Ascending aorta (tissue), 2 donors: ENCODE data around the gene TM4SF1. TPM values are rescaled to one million over a fixed set of nuclear protein-coding genes. Genes with fewer than 3 reads are reported as not detected.
A peak's percentile ranks its signal among the peaks of the same experiment; 100 is the strongest.
"Not testable (repeated sequence)": the region's sequence is repeated elsewhere in the genome, so short reads cannot be mapped to it uniquely, and the experiment has no call there.

Source experiments
- DNase-seq, 2 donors: peaks; one replicate each; pipeline ENCODE4 v3.0.0-alpha.2; 2019; ENCODE audit warnings: low spot score in 2 of 2
- H3K27ac ChIP-seq, 2 donors: fragments of 200-600 bp; sonication (generic); one replicate each; pipeline ENCODE4 v1.5.1; 2016 to 2017; ENCODE audit warnings: mild to moderate bottlenecking in 1 of 2
- H3K27me3 ChIP-seq: fragments of 200-600 bp; sonication (generic); one replicate; pipeline ENCODE4 v1.5.1; 2017
- H3K36me3 ChIP-seq, 2 donors: fragments of 200-600 bp; sonication (generic); one replicate each; pipeline ENCODE4 v1.5.1; 2016
- H3K4me1 ChIP-seq, 2 donors: fragments of 200-600 bp; sonication (generic); one replicate each; pipeline ENCODE4 v1.5.1; 2016 to 2017; ENCODE audit warnings: mild to moderate bottlenecking in 1 of 2
- H3K4me3 ChIP-seq, 2 donors: fragments of 200-600 bp; sonication (generic); one replicate each; pipeline ENCODE4 v1.5.1; 2016 to 2017; ENCODE audit warnings: mild to moderate bottlenecking in 1 of 2
- H3K9me3 ChIP-seq, 2 donors: fragments of 200-600 bp; sonication (generic); one replicate each; pipeline ENCODE4 v1.5.1; 2016
- intact Hi-C: fragments of 100-400 bp; cut with DNase I; formaldehyde crosslinking; loops from one replicate; pipeline ENCODE4 v1.15.1; 2023
- total RNA-seq: library from RNA; depleted of rRNA; stranded (reverse); fragments of >200 nt; gene quantifications from one replicate; pipeline ENCODE4 v1.1.0, GENCODE V29; 2016
- TF ChIP-seq, protein P1 (sequence below), 3 experiments: fragments of 200-600 bp in 2 of 3; fragments of 450-650 bp in 1 of 3; sonication (generic) in 2 of 3; IDR thresholded peaks; one replicate each; pipeline ENCODE4 v1.5.1; 2016 to 2019; ENCODE audit warnings: antibody characterized with exemption in 3 of 3, mild to moderate bottlenecking in 1 of 3, moderate library complexity in 1 of 3

TM4SF1 gene
- total RNA-seq, 1 donor from 2014 or later: 487 TPM

DNA sequence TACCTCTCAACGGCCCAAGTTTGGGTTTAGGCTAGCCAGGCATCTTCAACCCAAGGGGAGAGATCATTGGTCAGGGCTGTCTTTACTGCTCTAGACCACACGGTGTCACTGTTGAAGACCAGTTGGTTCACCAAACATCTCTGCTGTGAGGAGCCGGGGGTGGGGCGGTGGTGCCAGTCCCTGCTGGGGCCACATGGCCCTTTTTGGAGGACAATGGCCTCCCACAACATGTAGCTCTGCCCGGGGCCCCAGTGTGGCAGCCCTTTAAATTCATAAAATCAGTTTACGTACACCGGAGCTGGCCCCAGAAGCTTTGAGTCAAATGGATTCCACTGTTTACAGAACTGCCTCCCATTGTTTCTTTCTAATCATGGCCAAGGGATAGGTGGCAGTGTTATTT is 24.9 kb downstream of the TM4SF1 start:
- TF ChIP-seq, protein P1, sequence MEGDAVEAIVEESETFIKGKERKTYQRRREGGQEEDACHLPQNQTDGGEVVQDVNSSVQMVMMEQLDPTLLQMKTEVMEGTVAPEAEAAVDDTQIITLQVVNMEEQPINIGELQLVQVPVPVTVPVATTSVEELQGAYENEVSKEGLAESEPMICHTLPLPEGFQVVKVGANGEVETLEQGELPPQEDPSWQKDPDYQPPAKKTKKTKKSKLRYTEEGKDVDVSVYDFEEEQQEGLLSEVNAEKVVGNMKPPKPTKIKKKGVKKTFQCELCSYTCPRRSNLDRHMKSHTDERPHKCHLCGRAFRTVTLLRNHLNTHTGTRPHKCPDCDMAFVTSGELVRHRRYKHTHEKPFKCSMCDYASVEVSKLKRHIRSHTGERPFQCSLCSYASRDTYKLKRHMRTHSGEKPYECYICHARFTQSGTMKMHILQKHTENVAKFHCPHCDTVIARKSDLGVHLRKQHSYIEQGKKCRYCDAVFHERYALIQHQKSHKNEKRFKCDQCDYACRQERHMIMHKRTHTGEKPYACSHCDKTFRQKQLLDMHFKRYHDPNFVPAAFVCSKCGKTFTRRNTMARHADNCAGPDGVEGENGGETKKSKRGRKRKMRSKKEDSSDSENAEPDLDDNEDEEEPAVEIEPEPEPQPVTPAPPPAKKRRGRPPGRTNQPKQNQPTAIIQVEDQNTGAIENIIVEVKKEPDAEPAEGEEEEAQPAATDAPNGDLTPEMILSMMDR (IDR thresholded peaks at IDR 0.05): peak; percentile 63 to 76 (median 66)
- H3K4me1 ChIP-seq: peaks cover 0 to 3% of the 10 kb centered on the region in 2 donors
- H3K36me3 ChIP-seq: no peaks in the 10 kb centered on the region
- intact Hi-C loops: loop anchor here (2.0 to 5.0 kb wide), 2 partner anchors 40 to 128 kb away; no protein-coding TSS in a partner anchor
- no peak overlapping the region for H3K27ac ChIP-seq
- no peak for DNase-seq
- H3K27me3 ChIP-seq: no peaks in the 10 kb centered on the region
- no peak overlapping the region for H3K4me3 ChIP-seq
- no peaks in the 10 kb centered on the region for H3K9me3 ChIP-seq

DNA sequence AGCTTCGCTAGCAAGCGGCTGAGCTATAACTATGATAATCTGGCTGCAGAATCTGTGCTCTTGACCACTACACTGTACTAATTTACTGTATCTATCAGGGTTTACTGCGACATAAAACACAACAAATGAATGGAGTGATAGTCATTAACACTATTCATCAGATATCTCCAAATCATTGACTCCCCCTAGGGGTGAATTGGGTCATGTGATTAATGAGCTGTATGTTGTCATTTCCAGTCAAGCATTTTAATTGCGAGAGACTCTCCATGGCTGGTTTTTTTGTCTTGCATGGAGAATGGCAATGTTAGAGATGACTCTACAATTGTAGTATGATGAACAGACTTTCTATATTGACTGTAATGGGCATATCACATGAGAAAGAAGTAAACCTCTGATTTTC is 33.5 kb downstream of the TM4SF1 start:
- H3K4me3 ChIP-seq: no peak overlapping the region
- TF ChIP-seq, protein P1 (IDR thresholded peaks at IDR 0.05): no peak

DNA sequence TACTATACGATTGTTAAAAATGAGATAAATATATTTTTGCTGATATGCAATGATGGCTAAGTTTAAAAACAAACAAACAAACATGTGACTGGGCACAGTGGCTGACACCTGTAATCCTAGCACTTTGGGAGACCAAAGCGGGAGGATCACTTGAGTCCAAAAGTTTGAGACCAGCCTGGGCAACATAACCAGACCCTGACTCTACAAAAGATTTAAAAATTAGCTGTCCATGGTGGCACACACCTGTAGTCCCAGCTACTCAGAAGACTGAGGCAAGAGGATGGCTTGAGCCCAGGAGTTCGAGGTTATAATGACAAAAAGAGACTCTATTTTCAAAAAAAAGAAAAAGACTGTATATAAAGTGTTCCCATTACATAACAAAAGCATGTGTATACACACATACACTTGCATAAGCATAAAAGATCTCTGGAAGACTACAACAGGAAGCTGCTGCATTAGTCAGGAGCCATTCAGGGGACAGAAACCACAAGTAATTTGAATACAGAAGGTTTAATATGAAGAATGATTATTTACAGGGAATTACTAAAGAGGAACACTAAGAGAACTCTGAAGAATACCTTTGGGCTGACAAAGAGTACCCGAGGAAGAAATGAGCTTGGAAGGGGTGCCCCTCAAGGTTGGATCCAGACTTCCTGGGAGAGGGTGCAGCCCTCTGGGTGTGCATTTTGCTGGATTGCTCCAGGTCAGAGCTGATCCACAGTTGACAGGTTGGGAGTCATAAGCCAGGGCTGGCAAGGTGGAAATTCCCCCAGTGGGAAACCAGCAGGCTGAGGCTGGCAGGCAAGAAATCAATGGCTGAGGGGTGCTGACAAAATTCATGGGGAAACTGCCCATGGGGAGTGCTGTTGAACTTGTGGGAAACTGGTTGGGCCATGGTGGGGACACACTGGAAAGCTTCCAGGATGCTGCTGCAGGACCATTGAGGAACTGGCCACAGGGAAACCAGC is 34.8 kb downstream of the TM4SF1 start:
- H3K27me3 ChIP-seq: no peaks in the 10 kb centered on the region
- no peak overlapping the region for H3K27ac ChIP-seq
- H3K4me1 ChIP-seq: peaks cover 0 to 15% of the 10 kb centered on the region in 2 donors
- no peak overlapping the region for H3K4me3 ChIP-seq
- no peaks in the 10 kb centered on the region for H3K36me3 ChIP-seq
- DNase-seq: no peak
- intact Hi-C loops: no loop called here
- TF ChIP-seq, protein P1 (IDR thresholded peaks at IDR 0.05): no peak
- H3K9me3 ChIP-seq: no peaks in the 10 kb centered on the region

More for the DNA sequence above, 33.5 kb downstream of the TM4SF1 start:
- H3K27me3 ChIP-seq: no peaks in the 10 kb centered on the region
- DNase-seq: no peak
- H3K9me3 ChIP-seq: no peaks in the 10 kb centered on the region
- H3K4me1 ChIP-seq: peaks cover 0 to 15% of the 10 kb centered on the region in 2 donors
- intact Hi-C loops: no loop called here
- H3K27ac ChIP-seq: no peak overlapping the region
- H3K36me3 ChIP-seq: no peaks in the 10 kb centered on the region

DNA sequence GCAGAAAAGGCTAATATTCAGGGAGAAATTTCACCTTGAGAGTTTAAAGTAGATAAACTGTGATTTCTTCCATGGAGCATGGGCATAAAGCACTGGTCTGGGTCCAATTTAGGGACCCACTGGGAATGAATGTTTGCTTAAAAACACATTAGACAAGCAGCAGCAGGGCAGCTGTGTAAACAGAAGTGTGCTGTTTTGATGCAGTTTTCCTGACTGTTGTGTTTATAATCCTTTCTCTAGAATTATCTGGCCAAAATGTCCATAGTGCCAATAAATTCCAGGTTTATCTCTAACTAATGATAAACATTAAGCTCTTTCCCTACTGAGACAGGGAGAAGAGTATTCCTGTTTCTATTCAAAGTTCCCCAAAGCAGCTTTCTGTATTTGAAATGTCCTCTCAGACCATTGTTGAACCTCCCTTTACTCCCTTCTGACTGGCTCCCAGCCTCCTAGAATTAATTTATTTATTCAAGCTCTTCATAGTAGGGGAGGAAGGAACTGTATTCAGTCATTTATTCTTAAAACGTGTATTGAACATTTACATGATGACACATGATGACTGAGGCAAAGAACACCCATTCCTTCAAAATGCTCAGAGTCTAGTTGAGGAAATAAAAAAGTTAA is 37.0 kb downstream of the TM4SF1 start:
- H3K4me3 ChIP-seq: no peak overlapping the region

DNA sequence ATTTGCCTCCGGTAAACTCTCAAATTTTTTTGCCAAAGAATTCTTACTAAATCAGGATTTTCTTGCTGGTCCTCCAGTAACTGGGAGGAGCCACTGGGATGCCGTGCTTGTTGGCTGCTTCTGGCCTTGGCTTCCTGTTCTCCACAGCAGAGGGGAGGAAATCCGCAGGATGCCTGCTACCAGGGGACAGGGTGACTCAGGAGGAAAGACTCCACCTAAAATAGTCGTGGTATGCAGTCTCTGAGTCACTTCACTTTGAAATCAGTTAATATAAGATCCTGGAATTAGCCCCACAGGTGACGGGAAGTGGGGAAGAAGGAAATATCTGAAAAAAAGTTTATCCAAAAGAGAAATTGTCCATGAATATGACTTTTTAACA is 37.5 kb downstream of the TM4SF1 start:
- Histone ChIP-seq H3K4me3 (no peak overlapping the region), H3K9me3 (no peaks in the 10 kb centered on the region), H3K36me3 (no peaks in the 10 kb centered on the region), H3K4me1 (peaks cover 0 to 17% of the 10 kb centered on the region in 2 donors), H3K27me3 (no peaks in the 10 kb centered on the region), H3K27ac (peak overlapping the region; percentile 72 to 78)
- peak; percentile 65 to 96 for DNase-seq
- intact Hi-C loops: loop anchor here (1.0 to 10.0 kb wide), 3 partner anchors 37 to 385 kb away; partner anchors contain the start of gene TM4SF1
- TF ChIP-seq, protein P1 (IDR thresholded peaks at IDR 0.05): no peak

More for the DNA sequence above, 37.0 kb downstream of the TM4SF1 start:
- no peak for DNase-seq
- no peaks in the 10 kb centered on the region for H3K27me3 ChIP-seq
- H3K9me3 ChIP-seq: no peaks in the 10 kb centered on the region
- H3K36me3 ChIP-seq: no peaks in the 10 kb centered on the region
- intact Hi-C loops: loop anchor here (1.0 to 2.0 kb wide), 2 partner anchors 36 to 40 kb away; partner anchors contain the start of gene TM4SF1
- H3K4me1 ChIP-seq: peaks cover 0 to 17% of the 10 kb centered on the region in 2 donors
- TF ChIP-seq, protein P1 (IDR thresholded peaks at IDR 0.05): no peak
- peak overlapping the region; percentile 72 to 78 for H3K27ac ChIP-seq

DNA sequence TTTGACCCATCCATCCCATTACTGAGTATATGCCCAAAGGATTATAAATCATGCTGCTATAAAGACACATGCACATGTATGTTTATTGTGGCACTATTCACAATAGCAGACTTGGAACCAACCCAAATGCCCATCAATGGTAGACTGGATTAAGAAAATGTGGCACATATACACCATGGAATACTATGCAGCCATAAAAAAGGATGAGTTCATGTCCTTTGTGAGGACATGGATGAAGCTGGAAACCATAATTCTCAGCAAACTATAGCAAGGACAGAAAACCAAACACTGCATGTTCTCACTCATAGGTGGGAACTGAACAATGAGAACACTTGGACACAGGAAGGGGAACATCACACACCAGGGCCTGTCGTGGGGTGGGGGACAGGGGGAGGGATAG is 40.0 kb downstream of the TM4SF1 start:
- not testable (repeated sequence) for H3K9me3 ChIP-seq, H3K36me3 ChIP-seq, DNase-seq, H3K27me3 ChIP-seq, H3K4me3 ChIP-seq
- H3K4me1 ChIP-seq: peaks cover 0 to 17% of the 10 kb centered on the region in 2 donors
- peak overlapping the region; percentile 12 to 57 for H3K27ac ChIP-seq
- intact Hi-C loops: loop anchor here (10.0 kb wide), 1 partner anchor 383 kb away; no protein-coding TSS in a partner anchor
